Activated CD4-positive, alpha-beta T cell treated with anti-CD3 and anti-CD28 coated beads, Interleukin-10, Interleukin-2, amounts not matched to agents 100 ng/mL and 50 ng/mL, durations not matched to agents 16 hours and 8 hours (primary cell): ENCODE measurements around the gene HADHA.
"Not testable (repeated sequence)": the region's sequence is repeated elsewhere in the genome, so short reads cannot be mapped to it uniquely, and the experiment has no call there.

ENCODE experiments used
- DNase-seq: peaks from one replicate; pipeline ENCODE4 v3.0.0-alpha.2; 2020

The HADHA gene

DNA sequence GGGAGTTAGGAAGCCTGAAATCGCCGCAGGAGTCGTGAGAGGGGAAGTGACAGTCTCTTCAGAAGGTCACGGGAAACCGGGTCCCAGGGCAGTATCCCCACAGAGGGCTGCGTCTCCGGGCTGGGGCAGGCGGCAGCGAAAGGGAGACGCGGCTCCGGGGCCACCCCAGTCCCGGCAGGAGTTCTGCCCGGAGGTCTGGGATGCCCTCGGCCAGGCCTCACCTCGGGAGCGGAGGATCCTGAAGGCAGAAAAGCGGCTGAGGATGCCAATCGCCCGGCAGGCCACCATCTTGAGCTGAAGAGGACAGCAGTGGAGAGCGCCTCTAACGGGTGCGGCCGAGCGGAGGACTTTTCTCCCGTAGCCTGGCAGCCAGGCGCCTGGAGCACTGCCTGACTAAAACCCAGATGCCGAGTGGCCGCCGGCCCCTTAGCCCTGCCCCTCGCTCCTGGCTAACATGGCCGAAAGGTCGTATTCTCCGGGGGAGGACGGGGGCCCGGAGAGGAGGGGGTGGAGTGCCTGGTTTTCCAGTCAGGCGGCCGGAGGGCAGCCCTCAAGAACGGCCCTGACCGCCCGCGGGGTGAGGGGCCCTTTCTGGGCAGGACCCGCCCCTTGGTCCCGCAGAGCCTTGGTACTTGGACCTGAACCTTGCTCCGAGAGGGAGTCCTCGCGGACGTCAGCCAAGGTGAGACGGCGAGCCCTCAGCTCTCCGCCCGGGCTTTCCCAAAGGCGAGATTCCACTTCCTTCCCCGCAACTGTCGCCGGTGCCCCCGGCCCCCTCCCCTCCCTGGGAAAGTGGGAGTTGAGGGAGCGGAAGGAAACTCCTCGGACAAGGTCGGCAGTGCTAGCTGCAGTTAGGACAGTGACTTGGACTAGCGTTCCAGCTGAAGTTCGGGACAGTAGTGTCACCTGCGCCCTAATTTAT lies at the start of gene HADHA, which contains the start of gene HADHB:
HADHA (minus strand) TSS at position 324 of the 922 bp plus-strand sequence; CDS start at position 288, 36 bp downstream.
HADHB (plus strand) TSS at position 631 of the 922 bp plus-strand sequence. CDS start 9,316 bp downstream, outside the sequence.
- peak; percentile 91 for DNase-seq

DNA sequence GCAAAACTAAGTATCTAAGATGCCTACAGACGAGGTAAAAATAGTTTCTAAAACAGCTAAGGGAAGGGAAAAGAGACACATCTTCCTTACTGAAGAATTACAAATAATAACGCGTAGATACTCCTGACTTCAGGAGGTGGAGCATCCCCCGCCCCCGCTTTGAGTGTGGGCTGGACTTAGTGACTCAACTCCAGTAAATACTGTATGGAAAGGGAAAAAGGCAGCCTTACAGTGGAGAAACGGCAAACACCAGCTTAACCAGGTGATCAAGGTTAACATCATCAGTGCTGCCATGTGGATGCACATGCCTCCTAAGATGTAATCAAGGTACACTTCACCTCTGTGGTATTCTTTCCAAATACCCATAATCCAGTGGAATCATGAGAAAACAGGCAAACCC lies 48.2 kb upstream of the HADHA start:
- DNase-seq = no peak

DNA sequence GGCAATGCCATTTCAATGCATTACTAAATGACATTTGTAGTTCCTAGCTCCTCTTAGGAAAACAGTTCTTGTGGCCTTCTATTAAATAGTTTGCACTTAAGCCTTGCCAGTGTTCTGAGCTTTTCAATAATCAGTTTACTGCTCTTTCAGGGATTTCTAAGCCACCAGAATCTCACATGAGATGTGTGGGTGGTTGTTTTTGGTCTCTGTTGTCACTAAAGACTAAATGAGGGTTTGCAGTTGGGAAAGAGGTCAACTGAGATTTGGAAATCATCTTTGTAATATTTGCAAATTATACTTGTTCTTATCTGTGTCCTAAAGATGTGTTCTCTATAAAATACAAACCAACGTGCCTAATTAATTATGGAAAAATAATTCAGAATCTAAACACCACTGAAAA lies 45.6 kb upstream of the HADHA start:
- DNase-seq = no peak

DNA sequence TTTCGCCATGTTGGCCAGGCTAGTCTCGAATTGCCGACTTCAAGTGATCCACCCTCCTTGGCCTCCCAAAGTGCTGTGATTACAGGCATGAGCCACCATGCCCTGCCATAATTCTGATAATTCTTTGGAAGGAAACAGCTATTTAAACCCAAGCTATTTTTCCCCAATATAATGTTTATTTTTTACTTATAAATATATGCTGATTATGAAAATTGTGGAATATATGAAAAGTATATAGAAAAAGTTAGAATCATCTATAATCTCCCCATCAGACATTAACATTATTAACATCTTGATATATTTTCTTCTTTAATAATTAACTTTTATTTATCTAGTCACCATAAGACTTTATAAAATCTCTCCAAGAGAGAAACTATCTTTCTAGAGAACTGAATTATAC lies 41.5 kb upstream of the HADHA start:
- DNase-seq = no peak

DNA sequence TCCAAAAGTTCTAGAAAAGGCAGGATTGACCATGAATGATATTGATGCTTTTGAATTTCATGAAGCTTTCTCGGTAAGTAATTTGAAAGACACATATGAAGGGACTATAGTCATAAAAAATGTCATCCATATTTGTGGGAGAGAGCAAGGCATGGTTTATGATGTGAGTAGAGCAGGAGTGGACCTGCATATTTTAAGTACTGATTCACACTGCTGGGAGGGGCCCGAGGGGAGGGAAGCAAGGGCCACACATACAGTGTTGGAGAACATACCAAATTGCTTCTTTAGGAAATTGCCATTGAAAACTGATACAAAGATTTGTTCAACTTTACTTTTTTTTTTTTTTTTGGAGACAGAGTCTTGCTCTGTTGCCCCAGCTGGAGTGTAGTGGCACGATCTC lies 39.7 kb upstream of the HADHA start:
- DNase-seq = no peak

DNA sequence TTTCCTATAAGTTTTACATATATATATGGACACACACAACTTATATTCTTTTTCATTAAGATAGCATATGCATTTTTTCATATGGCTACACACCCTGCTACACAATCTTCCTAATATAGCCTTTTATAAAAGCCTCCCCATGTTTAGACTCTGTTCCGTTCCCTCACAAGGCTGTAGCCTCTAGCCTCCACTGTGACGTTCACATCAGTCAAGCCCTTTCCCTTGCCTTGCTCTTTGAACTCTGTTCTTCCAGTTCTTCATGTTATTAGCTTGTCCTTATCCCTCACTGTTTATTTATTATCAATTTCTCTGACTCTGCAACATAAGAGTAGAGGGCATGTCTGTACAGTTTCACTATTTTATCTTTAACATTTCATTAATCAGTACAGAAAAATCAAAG lies 39.2 kb upstream of the HADHA start:
- no peak for DNase-seq

DNA sequence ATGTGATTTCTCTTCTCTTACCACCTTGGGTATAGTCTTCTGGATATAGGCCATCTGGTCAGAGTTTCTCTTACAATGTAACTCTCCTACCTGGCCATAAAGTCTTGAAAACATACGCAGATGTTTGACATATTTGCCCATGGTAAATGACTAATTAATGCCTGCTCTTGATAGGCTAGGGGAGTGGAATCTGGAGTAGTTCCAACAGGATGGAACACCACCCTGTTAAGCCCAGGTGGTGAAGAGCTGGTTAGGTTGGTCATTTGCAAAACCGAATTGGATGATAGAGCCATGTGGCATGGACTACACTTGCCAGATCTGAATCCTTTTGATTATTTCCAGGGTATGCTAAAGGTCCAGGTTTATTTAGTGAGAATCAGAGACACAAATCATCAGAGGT lies 36.8 kb upstream of the HADHA start:
- no peak for DNase-seq

DNA sequence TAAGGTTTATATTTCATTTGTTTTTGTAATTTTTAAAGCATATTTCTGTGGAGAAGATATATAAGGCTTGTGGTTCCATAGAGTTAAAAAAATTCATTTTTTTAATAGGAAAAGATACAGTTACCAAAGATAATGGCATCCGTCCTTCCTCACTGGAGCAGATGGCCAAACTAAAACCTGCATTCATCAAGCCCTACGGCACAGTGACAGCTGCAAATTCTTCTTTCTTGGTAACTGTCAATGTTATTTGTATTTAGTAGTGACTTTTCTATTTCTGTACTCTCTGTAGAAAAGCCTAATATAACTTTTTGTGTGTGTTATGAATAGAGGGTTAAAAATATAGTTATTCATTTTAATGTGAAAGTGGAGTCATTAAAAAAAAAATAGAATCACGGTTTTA lies 35.5 kb upstream of the HADHA start:
- no peak for DNase-seq

DNA sequence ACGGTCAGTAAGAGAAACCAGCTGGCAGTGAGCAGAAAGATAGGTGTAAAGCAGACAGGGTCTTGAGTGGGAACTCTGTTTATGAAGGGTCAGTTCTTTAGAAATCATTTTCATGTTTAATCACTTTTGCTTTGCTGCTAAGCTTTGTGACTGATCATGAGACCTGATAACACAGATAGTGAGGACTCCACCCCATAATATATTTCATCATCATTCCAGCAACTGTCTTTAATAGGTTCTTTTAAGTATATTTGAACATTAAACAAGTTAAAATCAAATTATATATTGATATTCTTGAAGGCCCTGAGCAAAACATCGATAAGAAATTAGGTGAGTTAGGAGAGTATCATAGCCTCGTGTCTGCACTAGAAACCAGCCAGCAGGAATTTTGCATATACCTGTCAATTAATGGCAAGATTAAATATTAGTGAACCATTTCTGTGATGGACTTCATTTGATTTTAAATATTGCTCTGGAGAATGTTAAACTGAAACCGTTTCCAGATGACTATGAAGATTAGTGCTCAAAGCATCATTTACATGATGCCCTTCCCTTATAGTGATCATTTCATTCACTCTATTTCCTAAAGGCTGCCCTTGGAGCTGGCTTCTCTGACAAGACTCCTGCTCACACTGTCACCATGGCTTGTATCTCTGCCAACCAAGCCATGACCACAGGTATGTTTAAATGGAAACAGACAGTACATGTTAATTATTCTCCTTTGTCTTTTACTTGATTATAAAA lies 32.2 kb upstream of the HADHA start:
- no peak for DNase-seq

DNA sequence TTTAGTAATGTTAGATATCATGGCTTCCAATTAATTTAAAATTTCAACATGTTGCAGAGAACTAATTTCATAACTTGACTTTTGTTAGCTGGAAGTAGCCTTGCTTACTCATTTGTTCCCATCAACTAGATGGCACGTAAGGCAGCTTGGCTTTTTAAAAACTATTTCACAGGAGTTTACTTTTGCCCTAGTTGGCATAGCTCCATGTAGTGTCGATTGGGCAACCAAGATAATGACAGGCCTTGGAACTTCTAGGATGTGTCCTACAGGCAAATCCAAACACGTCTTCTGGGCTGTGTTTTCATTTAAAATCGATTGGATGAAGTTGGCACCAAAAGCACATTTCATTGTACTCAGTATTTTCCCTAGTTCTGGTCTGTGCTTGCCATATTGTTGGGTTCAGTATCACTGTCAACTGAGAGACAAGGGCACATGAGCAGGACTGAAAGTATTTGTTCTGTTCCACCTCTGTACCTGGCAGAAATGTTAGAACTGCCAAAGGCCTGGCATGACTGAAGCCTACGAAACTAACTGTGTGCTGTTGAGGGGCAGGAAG lies 29.7 kb upstream of the HADHA start:
- DNase-seq = no peak

DNA sequence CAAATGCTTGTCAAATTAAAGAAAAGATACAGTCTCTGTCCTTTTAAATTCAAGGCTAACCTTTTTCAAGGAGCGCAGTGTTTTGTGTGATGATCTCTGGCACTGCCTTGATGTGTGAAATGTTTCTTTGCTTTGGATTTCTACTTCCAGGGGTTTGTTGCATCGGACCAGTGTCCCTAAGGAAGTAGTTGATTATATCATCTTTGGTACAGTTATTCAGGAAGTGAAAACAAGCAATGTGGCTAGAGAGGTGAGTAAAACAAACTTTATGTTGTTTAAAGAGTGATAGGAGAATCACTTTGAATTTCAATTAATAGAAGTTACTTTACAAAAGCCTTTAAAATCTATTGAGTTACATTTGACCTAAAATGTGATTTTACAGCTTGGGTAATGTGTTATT lies 29.1 kb upstream of the HADHA start:
- DNase-seq = no peak

DNA sequence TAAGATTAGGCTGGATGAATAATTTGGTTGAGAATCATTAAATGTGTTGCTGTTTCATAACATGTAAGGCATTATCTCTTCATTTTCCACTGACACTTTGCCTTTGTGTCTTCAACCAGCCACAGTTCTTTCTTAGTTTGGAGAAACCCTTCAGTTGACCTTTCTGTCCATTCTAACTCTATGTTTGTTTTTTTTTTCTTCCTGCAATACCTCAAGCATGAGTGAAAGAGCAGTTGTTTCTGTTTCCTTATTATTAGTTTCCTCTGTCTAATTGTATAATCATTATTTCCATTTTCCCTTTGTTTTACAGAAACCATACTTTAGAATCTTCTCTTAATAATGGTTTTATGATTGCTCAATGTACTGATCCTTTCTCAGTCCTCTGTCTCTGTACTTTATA lies 25.9 kb upstream of the HADHA start:
- no peak for DNase-seq

DNA sequence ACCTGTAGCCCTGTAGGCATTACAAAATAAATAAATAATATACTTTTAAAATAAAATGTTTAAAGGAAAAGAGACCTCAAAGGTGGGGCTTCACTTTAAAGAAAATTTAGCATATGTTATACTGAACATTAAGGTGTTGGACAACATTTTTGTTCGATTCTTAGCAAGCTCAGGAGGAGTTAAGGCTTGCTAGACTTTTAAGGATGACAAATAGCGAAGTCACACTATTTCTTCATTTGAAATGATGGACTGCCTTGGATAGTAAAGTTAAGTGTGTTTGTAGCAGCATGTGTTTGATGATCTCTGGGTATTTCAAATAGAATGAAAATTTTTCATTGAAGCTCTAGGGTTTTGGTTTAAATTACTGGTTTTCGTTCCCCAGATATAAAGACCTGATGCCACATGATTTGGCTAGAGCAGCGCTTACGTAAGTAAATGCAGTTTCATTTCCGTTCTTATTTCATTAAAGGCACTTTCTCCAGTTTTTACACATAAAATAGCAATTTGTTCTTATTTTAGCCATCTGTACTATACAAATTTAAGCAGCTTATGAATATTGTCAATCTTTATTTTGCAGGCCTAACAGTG lies 25.2 kb upstream of the HADHA start:
- DNase-seq = no peak

DNA sequence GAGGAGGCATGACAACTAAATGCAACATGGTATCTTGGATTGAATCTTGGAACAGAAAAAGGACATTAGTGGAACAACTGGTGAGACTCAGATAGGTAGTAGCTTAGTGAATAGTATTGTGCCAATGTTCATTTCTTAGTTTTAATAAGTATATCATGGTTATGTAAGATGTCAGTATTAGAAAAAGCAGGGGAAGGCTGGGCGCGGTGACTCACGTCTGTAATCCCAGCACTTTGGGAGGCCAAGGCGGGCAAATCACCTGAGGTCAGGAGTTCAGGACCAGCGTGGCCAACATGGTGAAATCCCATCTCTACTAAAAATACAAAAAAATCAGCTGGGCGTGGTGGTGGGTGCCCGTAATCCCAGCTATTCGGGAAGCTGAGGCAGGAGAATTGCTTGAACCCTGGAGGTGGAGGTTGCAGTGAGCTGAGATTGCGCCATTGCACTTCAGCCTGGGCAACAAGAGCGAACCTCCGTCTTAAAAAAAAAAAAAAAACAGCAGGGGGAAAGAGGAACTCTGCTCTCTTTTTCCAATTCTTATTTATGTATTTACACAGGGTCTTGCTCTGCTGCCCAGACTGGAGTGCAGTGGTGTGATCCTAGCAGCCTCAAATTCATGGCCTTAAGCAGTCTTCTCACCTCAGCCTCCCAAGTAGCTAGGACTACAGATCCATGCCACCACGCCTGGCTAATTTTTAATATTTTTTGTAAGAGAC lies 24.4 kb upstream of the HADHA start:
- DNase-seq = not testable (repeated sequence)

DNA sequence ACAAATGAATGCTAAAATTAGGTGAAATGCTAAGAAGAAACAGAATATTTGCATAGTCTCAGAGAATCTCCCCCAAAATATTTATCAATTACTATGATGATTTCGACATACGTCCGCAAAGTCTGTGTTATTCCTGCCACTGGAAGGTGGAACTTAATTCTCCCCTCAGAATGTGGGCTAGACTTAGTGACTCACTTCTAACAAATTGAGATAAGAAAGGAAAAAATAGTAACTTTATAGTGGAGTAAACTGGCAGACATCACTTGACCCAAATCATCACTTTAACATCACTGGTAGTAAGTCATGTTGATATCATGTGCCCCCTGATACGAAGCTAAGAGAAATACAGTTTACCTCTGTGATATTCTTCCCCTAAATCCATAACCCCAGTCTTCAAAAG lies 23.8 kb upstream of the HADHA start:
- no peak for DNase-seq

DNA sequence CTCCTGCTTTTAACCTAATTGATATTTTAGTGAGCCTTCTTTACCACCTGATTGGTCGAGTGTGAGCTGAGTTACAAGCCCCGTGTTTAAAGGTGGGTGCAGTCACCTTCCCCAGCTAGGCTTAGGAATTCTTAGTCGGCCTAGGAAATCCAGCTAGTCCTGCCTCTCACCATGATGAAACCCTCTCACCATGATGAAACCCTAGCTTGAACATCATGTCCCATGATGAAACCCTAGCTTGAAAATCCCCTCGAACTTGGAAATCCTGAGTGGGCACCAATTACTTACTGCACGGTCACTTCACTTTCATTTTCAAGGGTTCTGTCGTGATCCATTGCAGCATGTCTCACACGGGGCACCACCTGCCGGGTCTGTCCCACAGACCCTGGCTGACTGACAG lies 14.4 kb upstream of the HADHA start:
- not testable (repeated sequence) for DNase-seq

DNA sequence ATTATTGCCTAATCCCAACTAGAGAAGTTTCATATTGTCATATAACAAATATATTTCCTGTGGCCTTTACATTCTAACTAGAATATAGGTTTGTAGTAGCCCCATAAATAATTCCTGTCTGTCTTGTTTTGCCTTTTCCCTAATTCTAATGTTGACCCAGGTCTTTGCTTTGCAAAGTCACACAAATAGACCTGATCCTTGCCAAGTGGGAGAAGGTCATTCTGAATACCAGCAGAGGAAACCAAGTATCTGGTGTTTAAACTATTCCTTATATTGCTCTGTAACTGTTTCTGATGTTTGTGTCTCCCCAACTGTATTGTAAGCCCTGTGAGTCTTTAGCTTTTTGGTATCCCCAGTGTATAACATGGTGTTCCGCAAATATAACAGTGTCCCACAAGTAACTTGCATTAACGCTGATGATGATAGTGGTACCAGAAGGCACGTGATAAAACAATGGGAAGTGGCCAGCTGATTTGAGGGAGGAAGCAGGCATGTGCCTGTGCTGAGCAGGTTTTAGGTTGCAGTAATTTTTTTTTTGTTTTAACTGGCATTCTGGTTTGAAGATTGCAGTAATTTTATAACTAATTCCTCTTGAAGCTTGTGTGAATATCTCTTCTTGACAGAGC lies 11.4 kb upstream of the HADHA start:
- no peak for DNase-seq

DNA sequence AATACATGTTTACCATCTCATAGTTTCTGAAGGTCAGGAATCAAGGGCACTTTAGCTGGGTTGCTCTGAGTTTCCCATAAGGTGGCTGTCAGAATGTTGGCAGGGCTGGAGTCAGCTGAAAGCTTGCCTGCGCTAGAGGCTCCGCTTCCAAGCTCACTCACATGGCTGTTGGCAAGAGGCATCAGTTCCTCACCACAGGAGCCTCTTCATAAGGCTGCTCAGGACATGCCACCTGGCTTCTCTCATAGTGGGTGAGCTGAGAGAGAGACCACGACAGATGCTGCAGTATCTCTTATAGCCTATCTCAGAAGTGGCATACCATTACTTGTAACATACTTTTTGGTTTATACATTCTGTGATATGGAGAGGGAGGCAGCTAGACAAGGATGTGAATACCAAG lies 7.5 kb upstream of the HADHA start:
- DNase-seq = no peak

DNA sequence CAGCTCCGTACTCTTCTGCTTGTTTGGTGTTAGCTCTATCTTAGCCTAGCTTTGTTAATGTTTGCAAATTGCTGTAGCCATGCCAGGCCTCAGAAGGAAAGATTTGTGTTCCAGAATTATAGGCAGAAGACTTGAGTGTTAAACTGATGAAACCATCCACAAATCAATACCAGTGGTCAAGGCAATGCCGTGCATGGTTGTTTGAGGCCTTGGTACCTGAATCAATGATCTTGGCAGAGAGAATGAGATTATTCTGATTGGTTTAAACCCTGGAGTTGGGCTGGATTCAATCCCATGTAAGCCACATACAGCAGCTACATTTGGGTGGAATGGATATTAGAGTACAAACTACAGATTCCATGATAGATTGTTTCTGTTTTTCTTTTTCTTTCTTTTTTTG lies 5.2 kb upstream of the HADHA start:
- no peak for DNase-seq

DNA sequence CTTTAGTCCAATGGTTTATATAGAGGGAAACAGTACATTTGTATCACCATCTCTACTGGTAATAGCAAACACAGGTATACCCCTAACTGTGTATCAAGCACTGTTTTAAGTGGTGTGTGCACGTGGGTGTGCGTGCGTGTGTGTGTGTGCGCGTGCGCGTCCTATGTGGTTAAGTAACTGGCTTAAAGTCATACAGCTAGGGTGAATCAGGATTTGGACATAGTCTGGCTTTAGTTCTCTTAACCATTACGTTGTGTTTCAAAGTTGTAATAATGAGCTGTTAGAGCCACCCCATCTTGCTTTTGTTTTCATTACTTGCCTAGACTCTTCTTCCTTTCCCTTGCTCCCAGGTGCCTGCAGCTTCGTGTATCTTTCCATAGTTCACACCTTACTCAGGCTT lies 2.4 kb upstream of the HADHA start:
- peak; percentile 38 for DNase-seq

DNA sequence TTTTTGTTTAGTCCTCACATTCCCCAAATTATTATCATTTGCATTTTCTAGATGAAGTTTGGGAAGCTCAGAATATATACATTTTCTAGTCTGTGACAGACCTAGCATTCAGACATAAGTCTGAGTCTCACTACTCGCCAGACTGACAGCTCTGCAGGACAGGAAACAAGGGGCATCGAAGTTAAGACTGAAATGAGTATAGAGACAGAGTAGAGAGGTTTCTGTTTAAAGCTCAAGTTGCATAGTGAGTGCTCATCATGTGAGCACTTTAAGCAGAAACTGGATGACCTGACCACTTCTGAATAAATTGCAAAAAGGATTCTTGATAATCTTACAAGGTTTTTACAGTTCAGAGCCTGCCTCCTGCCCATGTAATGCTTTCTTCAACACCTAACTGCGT lies 1.4 kb upstream of the HADHA start:
- DNase-seq = peak; percentile 76

DNA sequence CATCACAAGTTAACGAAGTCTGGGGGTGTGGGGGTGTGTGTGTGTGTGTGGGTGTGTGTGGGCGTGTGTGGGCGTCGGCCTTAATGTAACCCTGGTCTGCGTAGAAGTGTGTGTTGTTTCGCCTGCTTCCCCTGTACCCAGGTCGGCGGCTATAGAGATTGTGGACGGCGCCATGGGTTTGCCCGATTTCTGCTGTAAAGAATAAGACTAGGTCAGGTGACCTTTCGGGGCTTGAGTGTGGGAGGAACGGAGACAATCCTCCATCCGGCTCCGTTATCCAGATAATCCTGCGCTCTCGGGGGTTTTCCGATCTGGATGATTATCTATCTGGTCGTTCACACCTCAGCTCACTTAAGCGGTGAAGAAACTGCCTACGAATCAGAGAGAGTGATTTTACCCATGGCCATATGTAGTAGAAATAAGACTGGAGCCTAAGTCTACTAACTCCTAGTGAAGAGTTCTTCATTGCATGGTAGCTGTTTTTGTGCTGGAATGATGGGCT lies 850 bp upstream of the HADHA start:
- DNase-seq = peak; percentile 53
